Testis (tissue), 3 donors: ENCODE results near the gene TTC39A. TPM values are rescaled to one million over a fixed set of nuclear protein-coding genes. Genes with fewer than 3 reads are reported as not detected.
A peak's percentile ranks its signal among the peaks of the same experiment; 100 is the strongest.

ENCODE experiments used
- DNase-seq: peaks from one replicate; pipeline ENCODE4 v3.0.0-alpha.2; 2019
- H3K27ac ChIP-seq, 2 donors: fragments of 200-600 bp; sonication (generic); one replicate each; pipeline ENCODE4 v1.5.1; 2019
- H3K27me3 ChIP-seq: fragments of 200-600 bp; sonication (generic); one replicate; pipeline ENCODE4 v1.5.1; 2019
- H3K36me3 ChIP-seq: fragments of 200-600 bp; sonication (generic); one replicate; pipeline ENCODE4 v1.5.1; 2017; ENCODE audit warnings: low read depth; ENCODE audit errors: missing control alignments
- H3K4me1 ChIP-seq: fragments of 200-600 bp; sonication (generic); one replicate; pipeline ENCODE4 v1.5.1; 2019
- H3K4me3 ChIP-seq, 2 donors: fragments of 200-600 bp; sonication (generic); one replicate each; pipeline ENCODE4 v1.5.1; 2017 to 2019
- H3K9me3 ChIP-seq: fragments of 200-600 bp; sonication (generic); one replicate; pipeline ENCODE4 v1.5.1; 2017
- CTCF ChIP-seq, 3 experiments: fragments of 450-650 bp in 2 of 3; fragments of 200-600 bp in 1 of 3; sonication (generic) in 1 of 3; IDR thresholded peaks; one replicate each; pipeline ENCODE4 v1.5.1; 2016 to 2019; ENCODE audit warnings: antibody characterized with exemption in 3 of 3, mild to moderate bottlenecking in 2 of 3, moderate library complexity in 1 of 3
- POLR2A ChIP-seq: fragments of 450-650 bp; IDR thresholded peaks from one replicate; pipeline ENCODE4 v1.6.1; 2017; ENCODE audit warnings: antibody characterized with exemption, mild to moderate bottlenecking, moderate library complexity
- WGBS, 2 donors: methylation state at CpG; one replicate each; pipeline ENCODE4 v1.1.5; 2018; 5-methylcytosine and 5-hydroxymethylcytosine counted together
- intact Hi-C: fragments of 100-400 bp; cut with DNase I; formaldehyde crosslinking; loops from one replicate; pipeline ENCODE4 v1.15.1; 2023; ENCODE audit warnings: low total_unique reads
- polyA plus RNA-seq: library from polyadenylated mRNA; stranded (reverse); fragments of 350-450 nt; fragmentation: Illumina TruSeq; extraction: RNeasy Lipid Tissue Mini Kit (QIAGEN cat#74804); gene quantifications from one replicate; pipeline ENCODE4 v1.2.3, GENCODE V29; 2014; ENCODE audit warnings: low read depth, low replicate concordance; ENCODE audit not compliant: insufficient read depth
- total RNA-seq, 2 donors: library from RNA; depleted of rRNA; stranded (reverse); fragments of >200 nt; gene quantifications; one replicate each; pipeline ENCODE4 v1.2.3, GENCODE V29; 2016

TTC39A gene
- total and polyA plus RNA-seq, 3 donors from 2014 or later: 64.7 to 121 (median 120) TPM

DNA sequence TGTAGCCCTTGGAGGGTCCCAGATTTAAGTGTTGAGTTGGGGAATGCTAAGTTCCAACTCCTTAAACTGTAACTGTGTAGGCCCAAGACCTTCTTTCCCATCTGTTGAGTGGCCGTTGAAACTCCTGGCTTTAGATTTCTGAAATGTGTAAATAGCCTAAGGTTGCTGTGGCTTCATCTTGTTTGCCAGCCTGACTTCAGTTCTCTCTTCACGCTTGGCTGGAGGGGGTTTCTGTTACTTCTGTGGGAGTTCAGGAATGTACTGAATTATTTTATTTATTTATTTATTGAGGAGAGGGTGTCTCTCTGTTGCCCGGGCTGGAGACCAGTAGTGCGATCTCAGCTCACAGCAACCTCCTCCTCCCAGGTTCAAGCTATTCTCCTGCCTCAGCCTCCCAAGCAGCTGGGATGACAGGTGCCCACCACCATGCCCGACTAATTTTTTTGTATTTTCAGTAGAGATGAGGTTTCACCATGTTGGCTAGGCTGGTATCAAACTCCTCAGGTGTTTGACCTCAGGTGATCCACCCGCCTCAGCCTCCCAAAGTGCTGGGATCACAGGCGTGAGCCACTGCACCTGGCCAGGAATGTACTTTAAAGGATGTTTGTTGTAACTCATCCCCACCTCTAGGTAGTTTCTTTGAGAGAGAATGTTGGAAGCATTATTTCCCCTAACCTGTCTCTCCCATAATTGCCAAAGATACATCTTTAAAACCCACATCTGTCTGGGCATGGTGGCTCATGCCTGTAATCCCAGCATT, 5.9 kb downstream of the TTC39A start:
- H3K27ac ChIP-seq: no peak overlapping the region
- TF ChIP-seq CTCF (IDR thresholded peaks at IDR 0.05): no peak
- TF ChIP-seq POLR2A: no peak

DNA sequence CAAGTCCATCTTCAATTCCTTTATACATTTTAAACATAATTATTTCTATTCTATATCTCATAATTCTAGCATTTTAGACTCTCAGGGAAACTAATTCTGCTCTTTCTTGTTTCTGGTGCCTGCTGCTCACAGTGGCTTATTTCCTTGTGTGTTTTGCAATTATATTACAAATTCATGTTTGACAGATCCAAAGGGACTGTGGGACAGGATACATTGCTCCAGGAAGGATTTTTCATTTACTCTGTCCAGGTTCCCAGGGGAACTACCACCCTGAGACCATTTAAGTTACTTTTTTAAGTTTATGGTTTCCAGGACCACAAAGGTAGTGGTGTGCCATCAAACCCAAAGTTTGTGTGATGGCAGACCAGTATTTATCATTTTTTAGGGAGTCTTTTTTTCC, 6.6 kb downstream of the TTC39A start:
- no peak overlapping the region for H3K27ac ChIP-seq
- TF ChIP-seq CTCF (IDR thresholded peaks at IDR 0.05) (no peak), POLR2A (no peak)
- no peaks in the 10 kb centered on the region for H3K27me3 ChIP-seq
- H3K4me1 ChIP-seq: peaks cover 4% of the 10 kb centered on the region
- no peak overlapping the region for H3K4me3 ChIP-seq
- intact Hi-C loops: no loop called here
- no peak for DNase-seq
- H3K36me3 ChIP-seq: no peaks in the 10 kb centered on the region
- no peaks in the 10 kb centered on the region for H3K9me3 ChIP-seq

More for the DNA sequence above, 5.9 kb downstream of the TTC39A start:
- Histone ChIP-seq H3K27me3 (no peaks in the 10 kb centered on the region), H3K4me3 (no peak overlapping the region), H3K4me1 (peaks cover 7% of the 10 kb centered on the region), H3K9me3 (no peaks in the 10 kb centered on the region), H3K36me3 (no peaks in the 10 kb centered on the region)
- no peak for DNase-seq
- 91 to 95% methylated on average over 7 of the region's 7 CpGs for WGBS, 2 donors
- intact Hi-C loops: no loop called here

GRCh38 chr1:51322417-51323101, 7.8 kb downstream of the TTC39A start:
- no peaks in the 10 kb centered on the region for H3K9me3 ChIP-seq
- no peak overlapping the region for H3K27ac ChIP-seq
- intact Hi-C loops: no loop called here
- no peaks in the 10 kb centered on the region for H3K36me3 ChIP-seq
- no peaks in the 10 kb centered on the region for H3K27me3 ChIP-seq
- TF ChIP-seq POLR2A: no peak
- TF ChIP-seq CTCF (IDR thresholded peaks at IDR 0.05): no peak
- no peak overlapping the region for H3K4me3 ChIP-seq
- peaks cover 4% of the 10 kb centered on the region for H3K4me1 ChIP-seq
- DNase-seq: no peak
- WGBS, 2 donors: 93 to 97% methylated on average over 4 of the region's 4 CpGs

DNA sequence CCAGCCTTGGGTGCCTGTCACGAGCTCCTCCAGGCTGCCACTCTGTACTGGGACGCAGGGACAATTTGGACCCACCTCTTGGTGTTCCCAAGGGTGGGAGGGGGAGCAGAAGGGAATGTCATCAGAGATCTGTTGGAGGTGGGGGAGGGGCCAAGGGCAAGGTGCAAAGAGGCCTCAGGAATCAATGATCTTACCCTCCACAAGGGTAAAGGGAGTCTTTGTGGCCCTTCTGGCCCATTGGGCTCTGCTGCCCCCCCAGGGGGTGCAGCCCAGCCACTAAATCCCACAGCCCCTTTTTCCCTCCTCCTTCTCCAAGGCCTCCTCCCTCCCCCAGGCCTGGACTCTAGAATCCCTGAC, 8.5 kb downstream of the TTC39A start:
- WGBS, 2 donors: 91% methylated on average over 2 of the region's 2 CpGs; no CpG with 5 or more reads in 1 of the 2 donors
- DNase-seq: no peak
- TF ChIP-seq POLR2A: no peak
- TF ChIP-seq CTCF (IDR thresholded peaks at IDR 0.05): no peak
- H3K4me1 ChIP-seq: peaks cover 4% of the 10 kb centered on the region
- H3K36me3 ChIP-seq: no peaks in the 10 kb centered on the region
- H3K27ac ChIP-seq: peak overlapping the region in 1 of 2 donors; percentile 5
- H3K9me3 ChIP-seq: no peaks in the 10 kb centered on the region
- H3K27me3 ChIP-seq: no peaks in the 10 kb centered on the region
- peak overlapping the region in 1 of 2 donors; percentile 2 for H3K4me3 ChIP-seq
- intact Hi-C loops: no loop called here
